CD4-positive, alpha-beta T cell (primary cell): ENCODE data around the gene TSSC4. TPM values are rescaled to one million over a fixed set of nuclear protein-coding genes. Genes with fewer than 3 reads are reported as not detected.

ENCODE experiments used
- ATAC-seq: fragments of 200-7000 bp; cut with Tn5 transposase; one replicate; pipeline ENCODE4 v1.10.0; 2022; ENCODE audit warnings: mild to moderate bottlenecking; ENCODE audit not compliant: poor library complexity
- CTCF ChIA-PET: fragments of 350-600 bp; sonication (Branson Sonifier 250); formaldehyde crosslinking; loops from one replicate; lab custom pipeline; 2021; ENCODE audit warnings: antibody characterized with exemption, inconsistent platforms; lab: Charles Lee
- POLR2A ChIA-PET: fragments of 350-600 bp; sonication (Branson Sonifier 250); formaldehyde crosslinking; loops from one replicate; lab custom pipeline; 2021; ENCODE audit warnings: antibody characterized with exemption, inconsistent platforms; lab: Charles Lee
- DNase-seq, 14 experiments: peaks; one replicate each; pipeline ENCODE4 v3.0.0-alpha.2; 2013 to 2020; ENCODE audit warnings: mixed read lengths in 2 of 14
- H3K27ac ChIP-seq, 2 donors: one replicate each; pipeline versions ENCODE4 v1.5.1 to v1.7.0; 2013; ENCODE audit warnings: low read length in 2 of 2, low read depth in 1 of 2, mild to moderate bottlenecking in 1 of 2
- H3K27me3 ChIP-seq, 2 experiments: 1 replicate in 1 of 2; 2 replicates in 1 of 2; pipeline versions ENCODE4 v1.6.1 to v1.7.0; 2013; ENCODE audit warnings: low read length in 2 of 2, control low read depth in 1 of 2, mild to moderate bottlenecking in 1 of 2, moderate library complexity in 1 of 2; ENCODE audit not compliant: insufficient read depth in 2 of 2, control insufficient read depth in 1 of 2
- H3K36me3 ChIP-seq: one replicate; pipeline ENCODE4 v1.6.1; 2013; ENCODE audit warnings: low read length, control low read depth; ENCODE audit not compliant: insufficient read depth
- H3K4me1 ChIP-seq: one replicate; pipeline ENCODE4 v1.6.1; 2013; ENCODE audit warnings: low read length, control low read depth; ENCODE audit not compliant: insufficient read depth
- H3K4me3 ChIP-seq: one replicate; pipeline ENCODE4 v1.5.1; 2013; ENCODE audit warnings: mild to moderate bottlenecking, low read length, moderate library complexity
- H3K9me3 ChIP-seq, 2 experiments: 1 replicate in 1 of 2; 2 replicates in 1 of 2; pipeline versions ENCODE4 v1.6.1 to v1.7.0; 2013; ENCODE audit warnings: low read length in 2 of 2, mild to moderate bottlenecking in 2 of 2, control low read depth in 1 of 2, moderate library complexity in 1 of 2; ENCODE audit not compliant: control insufficient read depth in 1 of 2, insufficient read depth in 1 of 2
- H3K27ac Mint-ChIP-seq: one replicate; pipeline ENCODE4 v1.8.0; 2020; ENCODE audit warnings: mixed read lengths
- H3K27me3 Mint-ChIP-seq: one replicate; pipeline ENCODE4 v1.8.0; 2021; ENCODE audit warnings: mixed read lengths
- H3K36me3 Mint-ChIP-seq: one replicate; pipeline ENCODE4 v1.8.0; 2021; ENCODE audit warnings: low read depth, mixed read lengths
- H3K4me1 Mint-ChIP-seq: one replicate; pipeline ENCODE4 v1.8.0; 2021; ENCODE audit warnings: low read depth, mixed read lengths
- H3K4me3 Mint-ChIP-seq: one replicate; pipeline ENCODE4 v1.8.0; 2020; ENCODE audit warnings: mild to moderate bottlenecking, mixed read lengths
- H3K9me3 Mint-ChIP-seq: one replicate; pipeline ENCODE4 v1.8.0; 2020; ENCODE audit warnings: mixed read lengths
- CTCF ChIP-seq: fragments of 200-600 bp; IDR thresholded peaks from one replicate; pipeline ENCODE4 v1.8.0; 2022; ENCODE audit warnings: antibody characterized with exemption, mild to moderate bottlenecking
- intact Hi-C, 2 experiments: fragments of 100-400 bp; cut with DNase I in 1 of 2; cut with micrococcal nuclease in 1 of 2; formaldehyde crosslinking; loops; one replicate each; pipeline versions ENCODE4 v1.15.1 to v1.9.0; 2023 to 2025; cut with DNase I, micrococcal nuclease
- total RNA-seq, 174 experiments: library from RNA in 2 of 174; stranded (reverse) in 2 of 174; gene quantifications; one replicate each; pipeline ENCODE4 v1.2.3 and lab custom pipeline; 2021 to 2026

TSSC4 gene
- total RNA-seq, 2 experiments from 2014 or later, result 47.5 to 50.0 TPM

- no peak for ATAC-seq
- Histone ChIP-seq H3K4me3 (no peak overlapping the region), H3K27me3 (no peaks in the 10 kb centered on the region), H3K4me1 (no peaks in the 10 kb centered on the region), H3K27ac (no peak overlapping the region), H3K36me3 (no peaks in the 10 kb centered on the region), H3K9me3 (no peaks in the 10 kb centered on the region)
- H3K36me3 Mint-ChIP-seq, result no peaks in the 10 kb centered on the region
- H3K4me3 Mint-ChIP-seq, result no peak overlapping the region
- H3K27ac Mint-ChIP-seq, result no peak overlapping the region
- intact Hi-C loops, result no loop called here
- ChIA-PET CTCF (no interaction called here), POLR2A (no interaction called here)
- TF ChIP-seq CTCF, result no peak
- no peak for DNase-seq
- no peaks in the 10 kb centered on the region for H3K27me3 Mint-ChIP-seq
- H3K9me3 Mint-ChIP-seq, result no peaks in the 10 kb centered on the region
- no peaks in the 10 kb centered on the region for H3K4me1 Mint-ChIP-seq
Measured at GRCh38 chr11:2361565-2361964, 39.0 kb upstream of the TSSC4 start.

GRCh38 chr11:2362414-2362813, 38.1 kb upstream of the TSSC4 start:
- intact Hi-C loops, result no loop called here
- H3K9me3 ChIP-seq, result no peaks in the 10 kb centered on the region
- H3K4me1 Mint-ChIP-seq, result no peaks in the 10 kb centered on the region
- ChIA-PET POLR2A (no interaction called here), CTCF (no interaction called here)
- no peaks in the 10 kb centered on the region for H3K9me3 Mint-ChIP-seq
- DNase-seq, result no peak
- ATAC-seq, result no peak
- no peaks in the 10 kb centered on the region for H3K27me3 ChIP-seq
- no peaks in the 10 kb centered on the region for H3K36me3 ChIP-seq
- no peaks in the 10 kb centered on the region for H3K36me3 Mint-ChIP-seq
- H3K4me3 Mint-ChIP-seq, result no peak overlapping the region
- TF ChIP-seq CTCF, result no peak
- no peak overlapping the region for H3K4me3 ChIP-seq
- no peak overlapping the region for H3K27ac Mint-ChIP-seq
- H3K27ac ChIP-seq, result no peak overlapping the region
- no peaks in the 10 kb centered on the region for H3K27me3 Mint-ChIP-seq
- H3K4me1 ChIP-seq, result no peaks in the 10 kb centered on the region

- Mint-ChIP-seq H3K27ac (no peak overlapping the region), H3K9me3 (no peaks in the 10 kb centered on the region), H3K4me1 (no peaks in the 10 kb centered on the region), H3K36me3 (no peaks in the 10 kb centered on the region), H3K4me3 (no peak overlapping the region), H3K27me3 (no peaks in the 10 kb centered on the region)
- ATAC-seq (no peak), DNase-seq (no peak)
- POLR2A ChIA-PET, result no interaction called here
- intact Hi-C loops, result no loop called here
- Histone ChIP-seq H3K27me3 (no peaks in the 10 kb centered on the region), H3K27ac (no peak overlapping the region), H3K9me3 (no peaks in the 10 kb centered on the region), H3K4me3 (no peak overlapping the region), H3K4me1 (no peaks in the 10 kb centered on the region), H3K36me3 (no peaks in the 10 kb centered on the region)
- CTCF ChIA-PET, result no interaction called here
- TF ChIP-seq CTCF, result no peak
Measured at GRCh38 chr11:2363130-2363529, 37.4 kb upstream of the TSSC4 start.
